Activated CD4-positive, alpha-beta memory T cell treated with anti-CD3 and anti-CD28 coated beads for 36 hours (primary cell): ENCODE data around the gene TMEM221. TPM values are rescaled to one million over a fixed set of nuclear protein-coding genes. Genes with fewer than 3 reads are reported as not detected.

ENCODE experiments used
- total RNA-seq, 2 experiments: library from RNA; stranded (reverse); gene quantifications; one replicate each; pipeline ENCODE4 v1.2.3, GENCODE V29; 2021

Gene TMEM221
- total RNA-seq, 2 experiments from 2014 or later = not detected

Other genes with a start within 250 kb of the TMEM221 start
- gene USE1, start 233.3 kb downstream of the TMEM221 start, total RNA-seq = 10 to 100 TPM; 24.6 to 28.5 TPM
- 10 to 100 TPM; 17.6 to 17.9 TPM for gene OCEL1, start 222.4 kb downstream of the TMEM221 start, total RNA-seq
- gene NR2F6, start 202.7 kb downstream of the TMEM221 start, total RNA-seq = 10 to 100 TPM; 10.2 to 10.4 TPM
- gene USHBP1, start 183.9 kb downstream of the TMEM221 start, total RNA-seq = under 1 TPM in 1 of 2 experiments, not detected in 1; 0.24 TPM
- gene BABAM1, start 181.2 kb downstream of the TMEM221 start, total RNA-seq = 100 to 1,000 TPM; 110 TPM
- gene ANKLE1, start 166.8 kb downstream of the TMEM221 start, total RNA-seq = 10 to 100 TPM; 10.5 to 10.7 TPM
- 1 to 10 TPM; 7.7 to 7.9 TPM for gene ABHD8, start 145.2 kb downstream of the TMEM221 start, total RNA-seq
- gene MRPL34, start 142.8 kb downstream of the TMEM221 start, total RNA-seq = 10 to 100 TPM; 92.9 to 93.7 TPM
- gene DDA1, start 139.1 kb downstream of the TMEM221 start, total RNA-seq = 10 to 100 TPM; 37.2 to 37.5 TPM
- 1 to 10 TPM; 5.8 to 6.0 TPM for gene ANO8, start 113.8 kb downstream of the TMEM221 start, total RNA-seq
- gene GTPBP3, start 111.1 kb downstream of the TMEM221 start, total RNA-seq = 10 to 100 TPM; 37.7 to 41.4 TPM
- under 1 TPM in 1 of 2 experiments, not detected in 1; 0.14 TPM for gene PLVAP, start 71.3 kb downstream of the TMEM221 start, total RNA-seq
- 1 to 10 TPM; 1.4 to 2.3 TPM for gene CCDC194, start 54.5 kb downstream of the TMEM221 start, total RNA-seq
- 100 to 1,000 TPM; 156 to 164 TPM for gene BST2, start 43.0 kb downstream of the TMEM221 start, total RNA-seq
- gene MVB12A, start 28.6 kb downstream of the TMEM221 start, total RNA-seq = 10 to 100 TPM; 36.5 to 42.4 TPM
- gene NXNL1, start 12.3 kb upstream of the TMEM221 start, total RNA-seq = not detected
- gene SLC27A1, start 21.9 kb upstream of the TMEM221 start, total RNA-seq = 1 to 10 TPM; 4.5 to 4.8 TPM
- gene PGLS, start 63.0 kb upstream of the TMEM221 start, total RNA-seq = 10 to 100 TPM; 70.1 to 70.5 TPM
- gene COLGALT1, start 107.0 kb upstream of the TMEM221 start, total RNA-seq = 10 to 100 TPM; 46.6 to 46.8 TPM
- under 1 TPM; 0.02 TPM for gene UNC13A, start 239.7 kb upstream of the TMEM221 start, total RNA-seq